Endothelial cell of umbilical vein (primary cell): ENCODE data around the gene PTPN14.

ENCODE experiments used
- CTCF ChIP-seq, 2 donors: IDR thresholded peaks; 1 replicate in 1 of 2; 2 replicates in 1 of 2; pipeline ENCODE4 v1.5.1; 2011; ENCODE audit warnings: low read length in 2 of 2, mild to moderate bottlenecking in 2 of 2, moderate library complexity in 2 of 2, control low read depth in 1 of 2, inconsistent platforms in 1 of 2, low read depth in 1 of 2; ENCODE audit not compliant: insufficient read depth in 1 of 2; ENCODE audit errors: extremely low read depth in 1 of 2
- EZH2 ChIP-seq: IDR thresholded peaks from 2 replicates; pipeline ENCODE4 v1.6.1; 2012; ENCODE audit warnings: borderline replicate concordance, low read depth, mild to moderate bottlenecking, moderate library complexity, low read length, inconsistent platforms; ENCODE audit not compliant: severe bottlenecking
- FOS ChIP-seq: IDR thresholded peaks from 2 replicates; pipeline ENCODE4 v1.6.1; 2011; ENCODE audit warnings: mild to moderate bottlenecking, low read length, moderate library complexity, borderline replicate concordance; ENCODE audit not compliant: insufficient read depth
- GATA2 ChIP-seq: IDR thresholded peaks from 2 replicates; pipeline ENCODE4 v1.7.0; 2011; ENCODE audit warnings: low read depth, mild to moderate bottlenecking, moderate library complexity, mixed read lengths, low read length; ENCODE audit not compliant: insufficient read length, insufficient read depth
- JUN ChIP-seq: IDR thresholded peaks from 2 replicates; pipeline ENCODE4 v1.6.1; 2011; ENCODE audit warnings: borderline replicate concordance, low read depth; ENCODE audit not compliant: insufficient read length, insufficient read depth
- MYC ChIP-seq: IDR thresholded peaks from one replicate; pipeline ENCODE4 v1.6.1; 2011; ENCODE audit warnings: mild to moderate bottlenecking, low read depth, low read length
- POLR2A ChIP-seq: IDR thresholded peaks from 2 replicates; pipeline ENCODE4 v1.6.1; 2012; ENCODE audit warnings: low read depth, mild to moderate bottlenecking, control low read depth, low read length
- POLR2AphosphoS5 ChIP-seq: IDR thresholded peaks from 2 replicates; pipeline ENCODE4 v1.6.1; 2012; ENCODE audit warnings: low read depth, mild to moderate bottlenecking, control low read depth, low read length, moderate library complexity; ENCODE audit not compliant: insufficient read depth

DNA sequence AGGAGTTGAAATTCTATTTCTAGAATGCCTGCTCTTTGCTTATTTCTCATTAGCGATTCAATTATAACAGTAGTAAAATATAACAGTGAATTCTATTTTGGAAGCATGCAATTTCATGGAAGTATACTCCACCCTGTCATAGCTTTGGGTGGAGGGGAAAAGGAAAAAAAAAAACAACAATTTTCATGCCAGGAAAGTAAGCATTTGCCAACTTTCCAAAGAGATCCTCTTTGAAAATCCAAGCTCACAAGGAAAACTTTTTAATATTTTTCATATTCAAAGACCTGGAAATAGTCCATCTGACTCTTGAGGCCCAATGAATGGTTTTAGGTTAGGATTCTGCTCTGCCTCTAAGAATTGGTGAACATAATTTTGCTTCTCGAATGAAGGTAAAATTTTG lies 134.5 kb downstream of the PTPN14 start:
- TF ChIP-seq CTCF (IDR thresholded peaks at IDR 0.05; ENCODE audit: extremely low read depth in 1 of 2, insufficient read depth in 1 of 2, low read depth in 1 of 2, low read length in 2 of 2) (no peak), POLR2A (no peak), POLR2AphosphoS5 (no peak), EZH2 (no peak), JUN (no peak), GATA2 (no peak), FOS (no peak), MYC (no peak)
